K562 (cell line): ENCODE data around the gene RGS6. TPM values are rescaled to one million over a fixed set of nuclear protein-coding genes. Genes with fewer than 3 reads are reported as not detected.

ENCODE experiments used
- ATAC-seq: fragments of 200-7000 bp; cut with Tn5 transposase; 3 replicates; pipeline ENCODE4 v1.9.1; 2020; ENCODE audit warnings: moderate library complexity
- BruUV-seq: library from RNA; stranded (reverse); fragments of 400-500 nt; replicated peaks from 2 replicates; lab custom pipeline; 2021; lab: Mats Ljungman, UMichigan
- CTCF ChIA-PET: fragments of 300-600 bp; formaldehyde crosslinking; extraction: SDS; loops from one replicate; lab custom pipeline; 2021; ENCODE audit warnings: low intra/inter-chr PET ratio; lab: Yijun Ruan, JAX
- POLR2A ChIA-PET: fragments of 300-600, 350-650 bp; sonication (Branson Sonifier 250); formaldehyde crosslinking; extraction: SDS; loops from one replicate; lab custom pipeline; 2021; ENCODE audit warnings: antibody characterized with exemption, inconsistent platforms; lab: Yijun Ruan, JAX
- DNase-seq, 4 experiments: peaks; one replicate each; pipeline versions ENCODE4 v3.0.0 to v3.0.0-alpha.2; 2011 to 2018; ENCODE audit warnings: low spot score in 3 of 4, mixed read lengths in 3 of 4; ENCODE audit errors: extremely low read depth in 1 of 4
- FAIRE-seq: peaks from 2 replicates; lab custom pipeline; 2011; peaks lifted over from hg19 to GRCh38; lab: Jason Lieb, UNC
- H2AFZ ChIP-seq: 2 replicates; pipeline ENCODE4 v1.6.0; 2011; ENCODE audit warnings: low read depth, low read length, control low read depth, inconsistent platforms
- H3K27ac ChIP-seq: fragments of 200-600 bp; 3 replicates; pipeline ENCODE4 v1.8.0; 2011; ENCODE audit warnings: low read depth, mild to moderate bottlenecking, control low read depth, inconsistent platforms, low read length, moderate library complexity, mixed read lengths; ENCODE audit errors: extremely low read depth
- H3K27me3 ChIP-seq, 2 experiments: fragments of 300-600 bp in 1 of 2; 2 replicates in 1 of 2; 3 replicates in 1 of 2; pipeline versions ENCODE4 v1.6.0 to v1.8.0; 2011; ENCODE audit warnings: inconsistent platforms in 2 of 2, low read length in 2 of 2, mild to moderate bottlenecking in 1 of 2, mixed read lengths in 1 of 2, moderate library complexity in 1 of 2; ENCODE audit not compliant: control insufficient read depth in 2 of 2, insufficient read depth in 2 of 2
- H3K36me3 ChIP-seq: fragments of 300-600 bp; 3 replicates; pipeline ENCODE4 v1.8.0; 2011; ENCODE audit warnings: mild to moderate bottlenecking, low read length, inconsistent platforms; ENCODE audit not compliant: control insufficient read depth, insufficient read depth
- H3K4me1 ChIP-seq, 2 experiments: fragments of 200-600 bp in 1 of 2; replicated peaks in 1 of 2; 2 replicates in 1 of 2; 3 replicates in 1 of 2; pipeline versions ENCODE4 v1.5.1 to v1.8.0; 2011; ENCODE audit warnings: inconsistent platforms in 2 of 2, low read length in 2 of 2, mild to moderate bottlenecking in 1 of 2, mixed read lengths in 1 of 2, moderate library complexity in 1 of 2; ENCODE audit not compliant: control insufficient read depth in 2 of 2, insufficient read depth in 2 of 2
- H3K4me2 ChIP-seq: 2 replicates; pipeline ENCODE4 v1.6.1; 2011; ENCODE audit warnings: low read length, control low read depth, inconsistent platforms, mixed read lengths; ENCODE audit not compliant: insufficient read depth
- H3K4me3 ChIP-seq: fragments of 200-600 bp; sonication (generic), shearing (Covaris generic); 2 replicates; pipeline ENCODE4 v1.5.1; 2016; ENCODE audit warnings: control low read depth, inconsistent platforms
- H3K79me2 ChIP-seq: fragments of 200-600 bp; 3 replicates; pipeline ENCODE4 v1.8.0; 2011; ENCODE audit warnings: low read length, inconsistent platforms; ENCODE audit not compliant: control insufficient read depth, insufficient read depth
- H3K9ac ChIP-seq, 2 experiments: 2 replicates each; pipeline versions ENCODE4 v1.6.0 to v1.6.1; 2011; ENCODE audit warnings: low read depth in 2 of 2, low read length in 2 of 2, control low read depth in 1 of 2, inconsistent platforms in 1 of 2, mild to moderate bottlenecking in 1 of 2, mixed read lengths in 1 of 2; ENCODE audit not compliant: insufficient read depth in 1 of 2
- H3K9me1 ChIP-seq: one replicate; pipeline ENCODE4 v1.6.0; 2011; ENCODE audit warnings: inconsistent platforms, mild to moderate bottlenecking, low read length, moderate library complexity; ENCODE audit not compliant: control insufficient read depth, insufficient read depth
- H3K9me3 ChIP-seq: replicated peaks from 2 replicates; pipeline ENCODE4 v1.5.1; 2011; ENCODE audit warnings: low read depth, low read length, inconsistent platforms; ENCODE audit not compliant: control insufficient read depth, insufficient read depth
- H4K20me1 ChIP-seq: replicated peaks from 2 replicates; pipeline ENCODE4 v1.6.1; 2011; ENCODE audit warnings: low read length, inconsistent platforms, mixed read lengths; ENCODE audit not compliant: control insufficient read depth, insufficient read depth
- CEBPG ChIP-seq, 3 experiments: fragments of 200-800 bp in 1 of 3; sonication (Bioruptor generic) in 1 of 3; sonication (generic) in 1 of 3; formaldehyde crosslinking in 1 of 3; IDR thresholded peaks in 2 of 3; conservative IDR thresholded peaks in 1 of 3; 2 replicates each; pipeline versions ENCODE4 v1.6.1 to v1.8.0; 2016 to 2022; ENCODE audit warnings: missing compliant biosample characterization in 2 of 3, missing genetic modification characterization in 2 of 3, mild to moderate bottlenecking in 1 of 3, missing genetic modification reagents in 1 of 3
- DMBX1 ChIP-seq: fragments of 250-450 bp; sonication (Bioruptor Pico); IDR thresholded peaks from 2 replicates; pipeline ENCODE4 v1.8.0; 2022; ENCODE audit warnings: inconsistent platforms, mild to moderate bottlenecking, moderate library complexity, borderline replicate concordance
- ELF4 ChIP-seq: fragments of 450-650 bp; formaldehyde crosslinking; IDR thresholded peaks from 2 replicates; pipeline ENCODE4 v1.4.0; 2022; ENCODE audit warnings: missing genetic modification characterization
- GABPB2 ChIP-seq: fragments of 250-450 bp; sonication (Bioruptor Pico); conservative IDR thresholded peaks from 2 replicates; pipeline ENCODE4 v1.5.1; 2021; ENCODE audit warnings: mild to moderate bottlenecking
- GATA2 ChIP-seq: sonication (generic); formaldehyde crosslinking; IDR thresholded peaks from 2 replicates; pipeline ENCODE4 v1.4.0; 2020; ENCODE audit warnings: mild to moderate bottlenecking, missing genetic modification reagents
- HDAC2 ChIP-seq: fragments of 450-650 bp; IDR thresholded peaks from 2 replicates; pipeline ENCODE4 v1.6.1; 2016; ENCODE audit warnings: mild to moderate bottlenecking
- HOXB6 ChIP-seq: fragments of 250-450 bp; sonication (Bioruptor Pico); IDR thresholded peaks from 2 replicates; pipeline ENCODE4 v1.5.1; 2022; ENCODE audit warnings: mild to moderate bottlenecking, borderline replicate concordance
- TCF7L2 ChIP-seq: fragments of 150-350 bp; IDR thresholded peaks from 2 replicates; pipeline ENCODE4 v1.6.1; 2016; ENCODE audit warnings: low read depth, mild to moderate bottlenecking, low read length, moderate library complexity
- TCFL5 ChIP-seq: fragments of 250-450 bp; sonication (Bioruptor Pico); conservative IDR thresholded peaks from 2 replicates; pipeline ENCODE4 v1.6.1; 2021; ENCODE audit warnings: mild to moderate bottlenecking, moderate library complexity, matching md5 sums
- TRIM28 ChIP-seq: fragments of 450-650 bp; IDR thresholded peaks from 2 replicates; pipeline ENCODE4 v1.6.1; 2017
- ZNF175 ChIP-seq: fragments of 200-800 bp; sonication (Bioruptor generic); IDR thresholded peaks from 2 replicates; pipeline ENCODE4 v1.6.1; 2016; ENCODE audit warnings: low read depth, mild to moderate bottlenecking, missing genetic modification characterization, missing compliant biosample characterization
- ZNF23 ChIP-seq: fragments of 250-450 bp; sonication (Bioruptor Pico); IDR thresholded peaks from 2 replicates; pipeline ENCODE4 v1.4.0; 2020; ENCODE audit warnings: mild to moderate bottlenecking
- ZNF324 ChIP-seq: fragments of 250-450 bp; sonication (Bioruptor Pico); IDR thresholded peaks from 2 replicates; pipeline ENCODE4 v1.4.0; 2020; ENCODE audit warnings: mild to moderate bottlenecking
- ZNF551 ChIP-seq: fragments of 250-450 bp; sonication (Bioruptor Pico); IDR thresholded peaks from 2 replicates; pipeline ENCODE4 v1.5.0; 2021; ENCODE audit warnings: mild to moderate bottlenecking, moderate library complexity
- WGBS: fragments of 100-300 bp; shearing (Covaris generic); methylation state at CpG from one replicate; pipeline ENCODE4 v1.1.6; 2016; ENCODE audit warnings: low coverage, mixed read lengths; ENCODE audit not compliant: insufficient coverage; ENCODE audit errors: missing lambda C conversion rate; 5-methylcytosine and 5-hydroxymethylcytosine counted together
- in situ Hi-C: fragments of 300-500 bp; cut with MboI; formaldehyde crosslinking; loops from 4 replicates; pipeline ENCODE4 v1.15.0; 2018; ENCODE audit warnings: inconsistent platforms, mixed read lengths
- intact Hi-C: fragments of 100-400 bp; cut with micrococcal nuclease; formaldehyde crosslinking; loops from 2 replicates; pipeline ENCODE4 v1.14.2; 2022
- polyA plus RNA-seq, 8 experiments: library from polyadenylated mRNA; depleted of rRNA in 4 of 8; stranded (reverse) in 5 of 8; unstranded in 3 of 8; fragments of >200 nt; fragmentation: Nextera tagmentation in 2 of 8; fragmentation: Illumina TruSeq in 1 of 8; extraction: Ambion mirVana in 2 of 8; extraction: Trizol in 1 of 8; gene quantifications; 2 replicates each; pipeline versions ENCODE4 v1.2.1 to v1.2.3, GENCODE V29; 2011 to 2014; ENCODE audit warnings: inconsistent platforms in 1 of 8, missing spikeins in 1 of 8
- total RNA-seq, 7 experiments: library from RNA; depleted of rRNA in 6 of 7; stranded (reverse); fragments of >200 nt in 6 of 7; fragmentation: Illumina TruSeq in 2 of 7; extraction: Trizol in 2 of 7; gene quantifications; 2 replicates each; pipeline versions ENCODE4 v1.2.1 to v1.2.3, GENCODE V29; 2011 to 2021; ENCODE audit warnings: low replicate concordance in 1 of 7
- TF ChIP-seq, protein P1 (sequence below): fragments of 450-650 bp; formaldehyde crosslinking; IDR thresholded peaks from 2 replicates; pipeline ENCODE4 v1.4.0; 2020; ENCODE audit warnings: mild to moderate bottlenecking, moderate library complexity
- TF ChIP-seq, protein P2 (sequence below): fragments of 450-650 bp; IDR thresholded peaks from 2 replicates; pipeline ENCODE4 v1.6.1; 2016; ENCODE audit warnings: missing biosample characterization, missing genetic modification characterization
- TF ChIP-seq, protein P3 (sequence below): sonication (generic); formaldehyde crosslinking; IDR thresholded peaks from 2 replicates; pipeline ENCODE4 v1.8.0; 2022; ENCODE audit warnings: missing genetic modification reagents, mild to moderate bottlenecking, borderline replicate concordance
- TF ChIP-seq, protein P4 (sequence below): fragments of 250-450 bp; sonication (Bioruptor Pico); IDR thresholded peaks from 2 replicates; pipeline ENCODE4 v1.8.0; 2022; ENCODE audit warnings: moderate library complexity, mild to moderate bottlenecking, inconsistent platforms

Gene RGS6
- total and polyA plus RNA-seq, 9 of the 15 experiments (the other 6 are each of a cell fraction or from before 2014, with no cell fraction given): not detected

DNA sequence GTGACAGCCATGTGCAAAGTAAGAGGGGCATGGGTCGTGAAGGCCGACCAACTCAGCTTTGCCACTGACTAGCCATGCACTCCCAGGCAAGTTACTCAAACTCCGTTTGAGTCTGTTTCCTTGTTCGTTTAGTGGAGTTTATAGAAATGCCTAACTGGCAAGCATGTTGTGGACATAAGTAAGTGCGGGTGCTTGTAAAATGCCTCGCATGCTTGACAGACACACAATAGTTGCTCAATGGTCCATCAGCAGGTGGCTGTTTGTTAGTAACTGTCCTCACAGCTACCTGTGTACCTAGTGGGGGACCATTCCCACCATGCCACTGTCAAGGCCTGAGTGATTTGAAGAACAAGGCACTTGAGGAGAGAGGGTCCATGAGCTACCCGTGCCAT is 623.4 kb downstream of the RGS6 start:
- intact Hi-C loops: no loop called here
- FAIRE-seq (no peak), ATAC-seq (no peak)
- no peak overlapping the region for H3K4me2 ChIP-seq
- no peaks in the 10 kb centered on the region for H3K9me3 ChIP-seq
- peaks cover 6 to 46% of the 10 kb centered on the region in 2 experiments; a peak in 3 of 5 replicates for H3K27me3 ChIP-seq
- H3K36me3 ChIP-seq: no peaks in the 10 kb centered on the region
- CTCF ChIA-PET: no interaction called here
- in situ Hi-C loops: no loop called here
- TF ChIP-seq TCFL5 (no peak), TRIM28 (no peak), ZNF23 (CRISPR knock-in tag) (no peak), GATA2 (CRISPR knock-in tag) (no peak), HOXB6 (CRISPR knock-in tag) (no peak), TCF7L2 (no peak), ZNF324 (CRISPR knock-in tag) (no peak), ZNF175 (CRISPR knock-in tag) (no peak), ELF4 (no peak), GABPB2 (CRISPR knock-in tag) (no peak), HDAC2 (no peak), ZNF551 (CRISPR knock-in tag) (no peak), DMBX1 (CRISPR knock-in tag) (no peak), CEBPG (CRISPR knock-in tag; IDR thresholded peaks at IDR 0.05) (no peak), CEBPG (tag; conservative IDR thresholded peaks at IDR 0.05 in 1 of 2, IDR thresholded peaks at IDR 0.05 in 1 of 2) (no peak)
- TF ChIP-seq, protein P1, sequence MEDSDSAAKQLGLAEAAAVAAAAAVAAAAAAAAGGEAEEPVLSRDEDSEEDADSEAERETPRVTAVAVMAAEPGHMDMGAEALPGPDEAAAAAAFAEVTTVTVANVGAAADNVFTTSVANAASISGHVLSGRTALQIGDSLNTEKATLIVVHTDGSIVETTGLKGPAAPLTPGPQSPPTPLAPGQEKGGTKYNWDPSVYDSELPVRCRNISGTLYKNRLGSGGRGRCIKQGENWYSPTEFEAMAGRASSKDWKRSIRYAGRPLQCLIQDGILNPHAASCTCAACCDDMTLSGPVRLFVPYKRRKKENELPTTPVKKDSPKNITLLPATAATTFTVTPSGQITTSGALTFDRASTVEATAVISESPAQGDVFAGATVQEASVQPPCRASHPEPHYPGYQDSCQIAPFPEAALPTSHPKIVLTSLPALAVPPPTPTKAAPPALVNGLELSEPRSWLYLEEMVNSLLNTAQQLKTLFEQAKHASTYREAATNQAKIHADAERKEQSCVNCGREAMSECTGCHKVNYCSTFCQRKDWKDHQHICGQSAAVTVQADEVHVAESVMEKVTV (CRISPR knock-in tag): no peak
- TF ChIP-seq, protein P2, sequence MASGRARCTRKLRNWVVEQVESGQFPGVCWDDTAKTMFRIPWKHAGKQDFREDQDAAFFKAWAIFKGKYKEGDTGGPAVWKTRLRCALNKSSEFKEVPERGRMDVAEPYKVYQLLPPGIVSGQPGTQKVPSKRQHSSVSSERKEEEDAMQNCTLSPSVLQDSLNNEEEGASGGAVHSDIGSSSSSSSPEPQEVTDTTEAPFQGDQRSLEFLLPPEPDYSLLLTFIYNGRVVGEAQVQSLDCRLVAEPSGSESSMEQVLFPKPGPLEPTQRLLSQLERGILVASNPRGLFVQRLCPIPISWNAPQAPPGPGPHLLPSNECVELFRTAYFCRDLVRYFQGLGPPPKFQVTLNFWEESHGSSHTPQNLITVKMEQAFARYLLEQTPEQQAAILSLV (tag): no peak
- TF ChIP-seq, protein P3, sequence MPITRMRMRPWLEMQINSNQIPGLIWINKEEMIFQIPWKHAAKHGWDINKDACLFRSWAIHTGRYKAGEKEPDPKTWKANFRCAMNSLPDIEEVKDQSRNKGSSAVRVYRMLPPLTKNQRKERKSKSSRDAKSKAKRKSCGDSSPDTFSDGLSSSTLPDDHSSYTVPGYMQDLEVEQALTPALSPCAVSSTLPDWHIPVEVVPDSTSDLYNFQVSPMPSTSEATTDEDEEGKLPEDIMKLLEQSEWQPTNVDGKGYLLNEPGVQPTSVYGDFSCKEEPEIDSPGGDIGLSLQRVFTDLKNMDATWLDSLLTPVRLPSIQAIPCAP (CRISPR knock-in tag): no peak
- TF ChIP-seq, protein P4, sequence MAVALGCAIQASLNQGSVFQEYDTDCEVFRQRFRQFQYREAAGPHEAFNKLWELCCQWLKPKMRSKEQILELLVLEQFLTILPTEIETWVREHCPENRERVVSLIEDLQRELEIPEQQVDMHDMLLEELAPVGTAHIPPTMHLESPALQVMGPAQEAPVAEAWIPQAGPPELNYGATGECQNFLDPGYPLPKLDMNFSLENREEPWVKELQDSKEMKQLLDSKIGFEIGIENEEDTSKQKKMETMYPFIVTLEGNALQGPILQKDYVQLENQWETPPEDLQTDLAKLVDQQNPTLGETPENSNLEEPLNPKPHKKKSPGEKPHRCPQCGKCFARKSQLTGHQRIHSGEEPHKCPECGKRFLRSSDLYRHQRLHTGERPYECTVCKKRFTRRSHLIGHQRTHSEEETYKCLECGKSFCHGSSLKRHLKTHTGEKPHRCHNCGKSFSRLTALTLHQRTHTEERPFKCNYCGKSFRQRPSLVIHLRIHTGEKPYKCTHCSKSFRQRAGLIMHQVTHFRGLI (CRISPR knock-in tag): no peak
- TF ChIP-seq, all 486 proteins: peak for 0
- H3K79me2 ChIP-seq: no peaks in the 10 kb centered on the region
- H3K4me3 ChIP-seq: no peak overlapping the region
- H3K9me1 ChIP-seq: no peaks in the 10 kb centered on the region
- H3K4me1 ChIP-seq: no peaks in the 10 kb centered on the region; a peak in 1 of 5 replicates
- WGBS: 3% methylated on average over 7 of the region's 7 CpGs
- H4K20me1 ChIP-seq: no peaks in the 10 kb centered on the region
- DNase-seq: no peak
- H3K27ac ChIP-seq: no peak overlapping the region
- no peak overlapping the region for H3K9ac ChIP-seq
- POLR2A ChIA-PET: interaction anchor here (0.9 kb wide), 1 partner anchor 293 kb away, joined by 3 read pairs; no protein-coding TSS in a partner anchor
- no peak overlapping the region for H2AFZ ChIP-seq
- no TSS peak for BruUV-seq
